ENCODE measurements around the gene FLT1. TPM values are rescaled to one million over a fixed set of nuclear protein-coding genes. Genes with fewer than 3 reads are reported as not detected.

The FLT1 gene
- total RNA-seq, 3 donors from 2014 or later, result 17.0 to 44.6 (median 29.0) TPM

GRCh38 chr13:28497143-28497876, 2.4 kb upstream of the FLT1 start:
- peaks cover 8 to 20% of the 10 kb centered on the region in 2 donors for H3K4me1 ChIP-seq
- H3K36me3 ChIP-seq, result no peaks in the 10 kb centered on the region
- intact Hi-C loops (cut with DNase I; ENCODE audit: low total_unique reads), result no loop called here
- no peaks in the 10 kb centered on the region for H3K9me3 ChIP-seq
- peaks cover 12 to 36% of the 10 kb centered on the region in 2 donors for H3K27me3 ChIP-seq
- no peak for DNase-seq (ENCODE audit: low spot score in 2 of 2)
- H3K27ac ChIP-seq, result no peak overlapping the region
- H3K4me3 ChIP-seq, result no peak overlapping the region
- TF ChIP-seq CTCF (IDR thresholded peaks at IDR 0.05) (no peak), POLR2AphosphoS5 (IDR thresholded peaks at IDR 0.05) (no peak), POLR2A (IDR thresholded peaks at IDR 0.05) (no peak)

GRCh38 chr13:28496188-28496564, 1.2 kb upstream of the FLT1 start:
- Histone ChIP-seq H3K36me3 (no peaks in the 10 kb centered on the region), H3K4me3 (peak overlapping the region in 1 of 3 donors; percentile 81), H3K9me3 (no peaks in the 10 kb centered on the region), H3K27me3 (peaks cover 12 to 47% of the 10 kb centered on the region in 2 donors), H3K4me1 (peaks cover 8 to 20% of the 10 kb centered on the region in 2 donors), H3K27ac (peak overlapping the region in 1 of 2 donors; percentile 78)
- intact Hi-C loops (cut with DNase I; ENCODE audit: low total_unique reads), result no loop called here
- no peak for TF ChIP-seq POLR2A (IDR thresholded peaks at IDR 0.05)
- no peak for TF ChIP-seq POLR2AphosphoS5 (IDR thresholded peaks at IDR 0.05)
- TF ChIP-seq CTCF (IDR thresholded peaks at IDR 0.05), result no peak
- DNase-seq (ENCODE audit: low spot score in 2 of 2), result peak in 1 of 2 donors; percentile 24

DNA sequence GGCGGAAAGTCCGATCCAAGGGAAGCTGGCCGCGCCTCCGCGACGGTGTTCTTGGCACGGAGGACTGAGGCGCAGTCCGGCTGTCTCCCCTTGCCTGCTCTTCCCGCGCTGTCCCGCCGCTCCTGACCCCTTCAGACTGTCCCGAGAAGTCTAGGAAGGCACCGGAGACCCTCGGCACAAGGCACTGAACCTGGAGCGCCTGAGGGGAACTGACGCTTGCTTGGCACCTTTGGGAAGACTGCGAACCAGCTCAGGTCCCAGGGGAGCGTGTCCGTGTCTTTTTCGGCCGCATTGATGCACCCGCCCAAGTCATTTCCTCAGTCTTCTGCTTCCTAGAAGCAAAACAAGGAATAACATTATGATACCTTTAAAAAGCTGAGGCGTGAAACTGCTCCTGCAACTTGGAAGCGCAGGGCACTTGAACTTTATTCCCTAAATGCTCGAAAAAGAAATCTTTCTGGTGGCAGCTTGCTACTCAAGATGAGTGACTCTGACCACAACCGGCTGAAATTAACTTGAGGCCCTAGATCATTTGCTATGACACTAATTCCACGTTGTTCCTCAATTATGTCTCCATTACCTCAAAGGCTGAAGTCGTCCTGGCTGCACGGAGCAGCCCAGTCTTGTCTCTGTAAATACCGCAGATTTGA, 735 bp upstream of the FLT1 start:
- H3K4me1 ChIP-seq, result peaks cover 8 to 20% of the 10 kb centered on the region in 2 donors
- DNase-seq (ENCODE audit: low spot score in 2 of 2), result no peak
- intact Hi-C loops (cut with DNase I; ENCODE audit: low total_unique reads), result no loop called here
- TF ChIP-seq CTCF (IDR thresholded peaks at IDR 0.05) (no peak), POLR2AphosphoS5 (IDR thresholded peaks at IDR 0.05) (no peak), POLR2A (IDR thresholded peaks at IDR 0.05) (no peak)
- no peaks in the 10 kb centered on the region for H3K36me3 ChIP-seq
- H3K9me3 ChIP-seq, result no peaks in the 10 kb centered on the region
- peaks cover 12 to 52% of the 10 kb centered on the region in 2 donors for H3K27me3 ChIP-seq
- peak overlapping the region; percentile 46 to 81 (median 58) for H3K4me3 ChIP-seq
- peak overlapping the region; percentile 40 to 78 for H3K27ac ChIP-seq

GRCh38 chr13:28494504-28494777, 487 bp downstream of the FLT1 start:
- Histone ChIP-seq H3K4me1 (peaks cover 8 to 20% of the 10 kb centered on the region in 2 donors), H3K36me3 (no peaks in the 10 kb centered on the region), H3K9me3 (no peaks in the 10 kb centered on the region), H3K4me3 (peak overlapping the region; percentile 46 to 81 (median 58)), H3K27ac (peak overlapping the region; percentile 40 to 78), H3K27me3 (peaks cover 12 to 62% of the 10 kb centered on the region in 2 donors)
- intact Hi-C loops (cut with DNase I; ENCODE audit: low total_unique reads), result no loop called here
- no peak for DNase-seq (ENCODE audit: low spot score in 2 of 2)
- no peak for TF ChIP-seq CTCF (IDR thresholded peaks at IDR 0.05)
- TF ChIP-seq POLR2A (IDR thresholded peaks at IDR 0.05), result no peak
- no peak for TF ChIP-seq POLR2AphosphoS5 (IDR thresholded peaks at IDR 0.05)

All from breast epithelium (tissue), 4 donors.